ENCODE measurements around the gene CABLES1.

The CABLES1 gene

GRCh38 chr18:23183411-23184150, 48.3 kb downstream of the CABLES1 start:
- Mint-ChIP-seq H3K36me3 (no peaks in the 10 kb centered on the region), H3K27me3 (no peaks in the 10 kb centered on the region), H3K9me3 (ENCODE audit: low read depth) (no peaks in the 10 kb centered on the region), H3K4me3 (no peak overlapping the region), H3K27ac (no peak overlapping the region), H3K4me1 (ENCODE audit: low read depth) (no peaks in the 10 kb centered on the region)

GRCh38 chr18:23186781-23187180, 51.5 kb downstream of the CABLES1 start:
- Mint-ChIP-seq H3K36me3 (no peaks in the 10 kb centered on the region), H3K4me1 (ENCODE audit: low read depth) (peaks cover 2% of the 10 kb centered on the region), H3K9me3 (ENCODE audit: low read depth) (no peaks in the 10 kb centered on the region), H3K27me3 (no peaks in the 10 kb centered on the region), H3K27ac (no peak overlapping the region), H3K4me3 (no peak overlapping the region)

- Mint-ChIP-seq H3K4me3 (no peak overlapping the region), H3K27ac (no peak overlapping the region), H3K4me1 (ENCODE audit: low read depth) (peaks cover 6% of the 10 kb centered on the region), H3K9me3 (ENCODE audit: low read depth) (no peaks in the 10 kb centered on the region), H3K36me3 (no peaks in the 10 kb centered on the region), H3K27me3 (no peaks in the 10 kb centered on the region)
These were observed 52.9 kb downstream of the CABLES1 start for GRCh38 chr18:23188068-23188760.

GRCh38 chr18:23189099-23189498, 53.8 kb downstream of the CABLES1 start:
- Mint-ChIP-seq H3K36me3 (no peaks in the 10 kb centered on the region), H3K9me3 (ENCODE audit: low read depth) (no peaks in the 10 kb centered on the region), H3K27ac (no peak overlapping the region), H3K4me1 (ENCODE audit: low read depth) (peaks cover 6% of the 10 kb centered on the region), H3K4me3 (no peak overlapping the region), H3K27me3 (no peaks in the 10 kb centered on the region)

GRCh38 chr18:23189768-23190661, 54.7 kb downstream of the CABLES1 start:
- Mint-ChIP-seq H3K9me3 (ENCODE audit: low read depth) (no peaks in the 10 kb centered on the region), H3K27me3 (no peaks in the 10 kb centered on the region), H3K4me3 (no peak overlapping the region), H3K36me3 (no peaks in the 10 kb centered on the region), H3K27ac (no peak overlapping the region), H3K4me1 (ENCODE audit: low read depth) (peaks cover 6% of the 10 kb centered on the region)

- peaks cover 6% of the 10 kb centered on the region for H3K4me1 Mint-ChIP-seq (ENCODE audit: low read depth)
- H3K27me3 Mint-ChIP-seq = no peaks in the 10 kb centered on the region
- no peaks in the 10 kb centered on the region for H3K36me3 Mint-ChIP-seq
- no peak overlapping the region for H3K4me3 Mint-ChIP-seq
- no peak overlapping the region for H3K27ac Mint-ChIP-seq
- no peaks in the 10 kb centered on the region for H3K9me3 Mint-ChIP-seq (ENCODE audit: low read depth)
These were observed 55.9 kb downstream of the CABLES1 start for GRCh38 chr18:23191232-23191631.

- no peaks in the 10 kb centered on the region for H3K27me3 Mint-ChIP-seq
- H3K4me3 Mint-ChIP-seq = no peak overlapping the region
- no peak overlapping the region for H3K27ac Mint-ChIP-seq
- no peaks in the 10 kb centered on the region for H3K9me3 Mint-ChIP-seq (ENCODE audit: low read depth)
- no peaks in the 10 kb centered on the region for H3K36me3 Mint-ChIP-seq
- H3K4me1 Mint-ChIP-seq (ENCODE audit: low read depth) = peaks cover 6% of the 10 kb centered on the region
These were observed 58.5 kb downstream of the CABLES1 start for GRCh38 chr18:23193742-23194141.

- no peaks in the 10 kb centered on the region for H3K36me3 Mint-ChIP-seq
- peaks cover 6% of the 10 kb centered on the region for H3K4me1 Mint-ChIP-seq (ENCODE audit: low read depth)
- H3K9me3 Mint-ChIP-seq (ENCODE audit: low read depth) = no peaks in the 10 kb centered on the region
- no peaks in the 10 kb centered on the region for H3K27me3 Mint-ChIP-seq
- H3K27ac Mint-ChIP-seq = no peak overlapping the region
- H3K4me3 Mint-ChIP-seq = no peak overlapping the region
These were observed 59.1 kb downstream of the CABLES1 start for GRCh38 chr18:23194155-23194996.

GRCh38 chr18:23194997-23195957, 60.0 kb downstream of the CABLES1 start:
- H3K9me3 Mint-ChIP-seq (ENCODE audit: low read depth) = no peaks in the 10 kb centered on the region
- no peak overlapping the region for H3K27ac Mint-ChIP-seq
- no peak overlapping the region for H3K4me3 Mint-ChIP-seq
- peaks cover 6% of the 10 kb centered on the region for H3K4me1 Mint-ChIP-seq (ENCODE audit: low read depth)
- no peaks in the 10 kb centered on the region for H3K27me3 Mint-ChIP-seq
- H3K36me3 Mint-ChIP-seq = no peaks in the 10 kb centered on the region

- Mint-ChIP-seq H3K27ac (no peak overlapping the region), H3K4me1 (ENCODE audit: low read depth) (peaks cover 6% of the 10 kb centered on the region), H3K36me3 (no peaks in the 10 kb centered on the region), H3K4me3 (no peak overlapping the region), H3K9me3 (ENCODE audit: low read depth) (no peaks in the 10 kb centered on the region), H3K27me3 (no peaks in the 10 kb centered on the region)
These were observed 61.1 kb downstream of the CABLES1 start for GRCh38 chr18:23196119-23197007.

- Mint-ChIP-seq H3K4me1 (ENCODE audit: low read depth) (peaks cover 3% of the 10 kb centered on the region), H3K36me3 (no peaks in the 10 kb centered on the region), H3K9me3 (ENCODE audit: low read depth) (no peaks in the 10 kb centered on the region), H3K27me3 (peaks cover 2% of the 10 kb centered on the region), H3K27ac (no peak overlapping the region), H3K4me3 (no peak overlapping the region)
These were observed 63.0 kb downstream of the CABLES1 start for GRCh38 chr18:23198217-23198845.

GRCh38 chr18:23200756-23201155, 65.5 kb downstream of the CABLES1 start:
- H3K27me3 Mint-ChIP-seq = peaks cover 2% of the 10 kb centered on the region
- no peaks in the 10 kb centered on the region for H3K36me3 Mint-ChIP-seq
- H3K27ac Mint-ChIP-seq = no peak overlapping the region
- H3K9me3 Mint-ChIP-seq (ENCODE audit: low read depth) = no peaks in the 10 kb centered on the region
- peaks cover 3% of the 10 kb centered on the region for H3K4me1 Mint-ChIP-seq (ENCODE audit: low read depth)
- H3K4me3 Mint-ChIP-seq = no peak overlapping the region
